HepG2 (cell line): ENCODE measurements around the gene TECPR1. TPM values are rescaled to one million over a fixed set of nuclear protein-coding genes. Genes with fewer than 3 reads are reported as not detected.

Experiments
- BCL6 ChIP-seq: IDR thresholded peaks from 2 replicates; pipeline ENCODE4 v1.6.1; 2016; ENCODE audit warnings: missing genetic modification reagents, missing compliant biosample characterization
- HNF4G ChIP-seq, 2 experiments: sonication (generic) in 1 of 2; formaldehyde crosslinking in 1 of 2; IDR thresholded peaks; 2 replicates each; pipeline versions ENCODE4 v1.4.0 to v1.6.1; 2011 to 2020; ENCODE audit warnings: borderline replicate concordance in 2 of 2, low read depth in 2 of 2, mild to moderate bottlenecking in 2 of 2, low read length in 1 of 2, missing genetic modification reagents in 1 of 2, moderate library complexity in 1 of 2
- HNRNPLL ChIP-seq: fragments of 200-400 bp; formaldehyde crosslinking; IDR thresholded peaks from 2 replicates; pipeline ENCODE4 v1.6.1; 2017; ENCODE audit warnings: mild to moderate bottlenecking, low read depth, low read length; ENCODE audit not compliant: poor library complexity, severe bottlenecking
- KDM1A ChIP-seq: IDR thresholded peaks from 2 replicates; pipeline ENCODE4 v1.6.1; 2016; ENCODE audit warnings: missing compliant biosample characterization
- RXRA ChIP-seq: sonication (generic); formaldehyde crosslinking; IDR thresholded peaks from 2 replicates; pipeline ENCODE4 v1.5.1; 2020; ENCODE audit warnings: missing genetic modification reagents
- SMAD9 ChIP-seq: sonication (generic); formaldehyde crosslinking; IDR thresholded peaks from 2 replicates; pipeline ENCODE4 v1.5.1; 2020; ENCODE audit warnings: mild to moderate bottlenecking, missing genetic modification reagents
- ZNF263 ChIP-seq: sonication (generic); formaldehyde crosslinking; IDR thresholded peaks from 2 replicates; pipeline ENCODE4 v1.4.0; 2020; ENCODE audit warnings: missing genetic modification reagents
- ZNF407 ChIP-seq: sonication (generic); formaldehyde crosslinking; IDR thresholded peaks from one replicate; pipeline ENCODE4 v1.5.1; 2020; ENCODE audit warnings: mild to moderate bottlenecking, missing genetic modification reagents; ENCODE audit errors: not compliant biosample characterization
- ZNF691 ChIP-seq: sonication (generic); formaldehyde crosslinking; IDR thresholded peaks from 2 replicates; pipeline ENCODE4 v1.4.0; 2020; ENCODE audit warnings: missing genetic modification reagents, low read depth, mild to moderate bottlenecking, borderline replicate concordance
- polyA plus RNA-seq, 8 experiments: library from polyadenylated mRNA; depleted of rRNA in 3 of 8; stranded (reverse) in 7 of 8; unstranded in 1 of 8; fragments of >200 nt; fragmentation: Illumina TruSeq in 4 of 8; extraction: Trizol in 4 of 8; gene quantifications; 2 replicates each; pipeline versions ENCODE4 v1.2.1 to v1.2.3, GENCODE V29; 2011 to 2016; ENCODE audit warnings: low read depth in 4 of 8, missing spikeins in 1 of 8, mixed read lengths in 1 of 8; ENCODE audit not compliant: insufficient read depth in 1 of 8
- total RNA-seq, 5 experiments: library from RNA; depleted of rRNA; stranded (reverse); fragments of >200 nt; fragmentation: Illumina TruSeq; extraction: Trizol; gene quantifications; 2 replicates each; pipeline ENCODE4 v1.2.3, GENCODE V29; 2016; ENCODE audit warnings: low read depth in 1 of 5
- TF ChIP-seq, protein P1 (sequence below): sonication (generic); formaldehyde crosslinking; IDR thresholded peaks from 2 replicates; pipeline ENCODE4 v1.9.0; 2022; ENCODE audit warnings: low read depth, missing genetic modification reagents

Gene TECPR1
- total and polyA plus RNA-seq, 2 of the 13 experiments (the other 11 are each of a cell fraction or from before 2014, with no cell fraction given) = 2.3 to 6.3 TPM

DNA sequence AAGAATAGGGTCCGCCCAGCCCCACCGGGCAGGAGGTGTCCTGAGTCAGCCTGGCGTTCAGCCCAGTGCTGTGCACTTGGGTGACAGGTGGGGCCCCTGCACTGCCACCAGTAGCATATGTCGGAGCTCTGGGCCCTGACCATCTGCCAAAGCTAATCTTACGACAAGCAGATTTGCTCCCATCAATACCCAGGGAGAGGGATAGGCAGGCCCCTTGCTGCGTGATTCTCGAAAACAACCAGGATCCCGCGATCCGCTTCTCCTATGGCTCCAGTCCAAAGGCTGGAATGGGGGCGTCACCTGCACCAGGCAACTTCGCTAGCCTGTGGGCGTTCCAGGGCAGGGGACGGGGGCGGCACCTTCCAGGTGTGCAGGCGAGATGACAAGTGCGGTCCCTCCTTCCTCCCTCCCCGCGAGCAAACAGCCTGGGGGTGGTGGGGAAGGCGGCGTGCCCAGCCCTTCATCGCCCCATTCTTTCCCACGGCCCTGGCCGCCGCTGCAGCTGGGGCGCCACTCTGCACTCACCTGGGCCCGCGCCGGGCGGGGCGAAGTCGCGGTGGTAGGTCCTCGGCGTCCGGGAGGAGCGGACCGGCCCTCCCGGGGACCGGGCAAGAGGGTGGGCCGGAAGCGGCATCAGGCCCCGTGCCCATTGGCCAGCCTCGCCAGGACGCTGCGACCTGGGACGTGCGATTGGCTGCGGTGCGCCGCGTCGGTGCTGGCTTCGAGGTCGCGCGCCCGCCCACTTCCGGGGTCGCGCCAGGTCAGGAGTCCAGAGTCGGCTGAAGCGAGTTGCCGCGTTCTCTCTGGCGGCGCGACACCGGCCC, at the start of gene TECPR1 (continued):
- TF ChIP-seq, protein P1, sequence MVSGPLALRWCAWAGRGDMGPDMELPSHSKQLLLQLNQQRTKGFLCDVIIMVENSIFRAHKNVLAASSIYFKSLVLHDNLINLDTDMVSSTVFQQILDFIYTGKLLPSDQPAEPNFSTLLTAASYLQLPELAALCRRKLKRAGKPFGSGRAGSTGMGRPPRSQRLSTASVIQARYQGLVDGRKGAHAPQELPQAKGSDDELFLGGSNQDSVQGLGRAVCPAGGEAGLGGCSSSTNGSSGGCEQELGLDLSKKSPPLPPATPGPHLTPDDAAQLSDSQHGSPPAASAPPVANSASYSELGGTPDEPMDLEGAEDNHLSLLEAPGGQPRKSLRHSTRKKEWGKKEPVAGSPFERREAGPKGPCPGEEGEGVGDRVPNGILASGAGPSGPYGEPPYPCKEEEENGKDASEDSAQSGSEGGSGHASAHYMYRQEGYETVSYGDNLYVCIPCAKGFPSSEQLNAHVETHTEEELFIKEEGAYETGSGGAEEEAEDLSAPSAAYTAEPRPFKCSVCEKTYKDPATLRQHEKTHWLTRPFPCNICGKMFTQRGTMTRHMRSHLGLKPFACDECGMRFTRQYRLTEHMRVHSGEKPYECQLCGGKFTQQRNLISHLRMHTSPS = no peak
- TF ChIP-seq KDM1A (no peak), ZNF263 (CRISPR knock-in tag) (peak; percentile 82; the same call in 1 of the 2 replicates), ZNF691 (CRISPR knock-in tag) (no peak), HNF4G (IDR thresholded peaks at IDR 0.05; ENCODE audit: borderline replicate concordance, low read depth, low read length) (peak; percentile 70), HNF4G (CRISPR knock-in tag; IDR thresholded peaks at IDR 0.05; ENCODE audit: borderline replicate concordance, low read depth) (peak; percentile 73; the same call in 1 of the 2 replicates), SMAD9 (CRISPR knock-in tag) (0 out of 2 replicates have a peak, but pooled peaks have one; percentile 39), HNRNPLL (peak; percentile 65), BCL6 (peak; percentile 28; the same call in 1 of the 2 replicates), ZNF407 (CRISPR knock-in tag) (no peak), RXRA (peak; percentile 100)
